Neural crest cell (in vitro differentiated cells): ENCODE results near the gene CLPSL1. TPM values are rescaled to one million over a fixed set of nuclear protein-coding genes. Genes with fewer than 3 reads are reported as not detected.

Experiments
- DNase-seq: peaks from one replicate; pipeline ENCODE4 v3.0.0; 2021; ENCODE audit warnings: low read depth, mixed read lengths, low spot score
- H3K27ac Mint-ChIP-seq: one replicate; pipeline ENCODE4 v1.8.0; 2021; ENCODE audit warnings: mild to moderate bottlenecking, mixed read lengths; ENCODE audit not compliant: unreplicated experiment
- H3K27me3 Mint-ChIP-seq: 2 replicates; pipeline ENCODE4 v1.8.0; 2021; ENCODE audit warnings: low read depth, mild to moderate bottlenecking, mixed read lengths
- H3K36me3 Mint-ChIP-seq: 2 replicates; pipeline ENCODE4 v1.8.0; 2021; ENCODE audit warnings: low read depth, mild to moderate bottlenecking, mixed read lengths
- H3K4me1 Mint-ChIP-seq: 2 replicates; pipeline ENCODE4 v1.8.0; 2021; ENCODE audit warnings: mixed read lengths
- H3K4me3 Mint-ChIP-seq: one replicate; pipeline ENCODE4 v1.8.0; 2021; ENCODE audit warnings: mild to moderate bottlenecking, mixed read lengths
- H3K9me3 Mint-ChIP-seq: 2 replicates; pipeline ENCODE4 v1.8.0; 2021; ENCODE audit warnings: mixed read lengths
- total RNA-seq: library from RNA; stranded (reverse); gene quantifications from 2 replicates; pipeline ENCODE4 v1.2.1, GENCODE V29; 2021
- TF ChIP-seq, protein P1 (sequence below): fragments of 200-600 bp; sonication (generic); conservative IDR thresholded peaks from 2 replicates; pipeline ENCODE4 v1.5.0; 2021; ENCODE audit warnings: antibody characterized with exemption, mild to moderate bottlenecking

CLPSL1 gene
- total RNA-seq, 1 donor from 2014 or later = not detected

- TF ChIP-seq, protein P1, sequence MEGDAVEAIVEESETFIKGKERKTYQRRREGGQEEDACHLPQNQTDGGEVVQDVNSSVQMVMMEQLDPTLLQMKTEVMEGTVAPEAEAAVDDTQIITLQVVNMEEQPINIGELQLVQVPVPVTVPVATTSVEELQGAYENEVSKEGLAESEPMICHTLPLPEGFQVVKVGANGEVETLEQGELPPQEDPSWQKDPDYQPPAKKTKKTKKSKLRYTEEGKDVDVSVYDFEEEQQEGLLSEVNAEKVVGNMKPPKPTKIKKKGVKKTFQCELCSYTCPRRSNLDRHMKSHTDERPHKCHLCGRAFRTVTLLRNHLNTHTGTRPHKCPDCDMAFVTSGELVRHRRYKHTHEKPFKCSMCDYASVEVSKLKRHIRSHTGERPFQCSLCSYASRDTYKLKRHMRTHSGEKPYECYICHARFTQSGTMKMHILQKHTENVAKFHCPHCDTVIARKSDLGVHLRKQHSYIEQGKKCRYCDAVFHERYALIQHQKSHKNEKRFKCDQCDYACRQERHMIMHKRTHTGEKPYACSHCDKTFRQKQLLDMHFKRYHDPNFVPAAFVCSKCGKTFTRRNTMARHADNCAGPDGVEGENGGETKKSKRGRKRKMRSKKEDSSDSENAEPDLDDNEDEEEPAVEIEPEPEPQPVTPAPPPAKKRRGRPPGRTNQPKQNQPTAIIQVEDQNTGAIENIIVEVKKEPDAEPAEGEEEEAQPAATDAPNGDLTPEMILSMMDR = no peak
- peaks cover 9% of the 10 kb centered on the region for H3K27me3 Mint-ChIP-seq
- no peak for DNase-seq
- no peak overlapping the region for H3K4me3 Mint-ChIP-seq
- no peaks in the 10 kb centered on the region for H3K9me3 Mint-ChIP-seq
- H3K27ac Mint-ChIP-seq = no peak overlapping the region
- no peaks in the 10 kb centered on the region for H3K4me1 Mint-ChIP-seq
- H3K36me3 Mint-ChIP-seq = no peaks in the 10 kb centered on the region
Observed at GRCh38 chr6:35811699-35811995, 30.8 kb downstream of the CLPSL1 start.

- Mint-ChIP-seq H3K36me3 (no peaks in the 10 kb centered on the region), H3K27ac (no peak overlapping the region), H3K4me3 (no peak overlapping the region), H3K4me1 (no peaks in the 10 kb centered on the region), H3K9me3 (no peaks in the 10 kb centered on the region), H3K27me3 (no peaks in the 10 kb centered on the region)
- DNase-seq = no peak
- TF ChIP-seq, protein P1 = no peak
Observed at GRCh38 chr6:35817515-35817914, 36.7 kb downstream of the CLPSL1 start.

DNA sequence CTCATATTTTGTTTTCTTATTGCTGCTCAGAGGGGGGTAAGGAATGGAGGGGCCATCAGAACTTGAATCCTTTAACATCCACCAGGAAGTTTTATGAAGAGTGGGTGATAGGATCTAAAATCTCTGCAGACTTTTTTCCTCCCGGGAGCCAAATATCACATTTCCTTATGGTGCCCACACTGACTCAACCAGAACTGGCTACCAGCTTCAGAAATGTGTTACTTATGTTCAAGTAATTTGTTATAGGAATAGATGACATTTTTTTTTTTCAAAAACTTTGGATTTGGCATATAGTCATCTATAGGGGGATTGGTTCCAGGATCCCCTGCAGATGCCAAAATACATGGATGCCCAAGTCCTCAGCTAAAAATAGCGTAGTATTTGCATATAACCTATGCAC lies 42.8 kb downstream of the CLPSL1 start:
- Mint-ChIP-seq H3K4me3 (no peak overlapping the region), H3K4me1 (no peaks in the 10 kb centered on the region), H3K27ac (no peak overlapping the region), H3K27me3 (peaks cover 2% of the 10 kb centered on the region), H3K36me3 (no peaks in the 10 kb centered on the region), H3K9me3 (peaks cover 2% of the 10 kb centered on the region)
- TF ChIP-seq, protein P1 = no peak
- DNase-seq = no peak

DNA sequence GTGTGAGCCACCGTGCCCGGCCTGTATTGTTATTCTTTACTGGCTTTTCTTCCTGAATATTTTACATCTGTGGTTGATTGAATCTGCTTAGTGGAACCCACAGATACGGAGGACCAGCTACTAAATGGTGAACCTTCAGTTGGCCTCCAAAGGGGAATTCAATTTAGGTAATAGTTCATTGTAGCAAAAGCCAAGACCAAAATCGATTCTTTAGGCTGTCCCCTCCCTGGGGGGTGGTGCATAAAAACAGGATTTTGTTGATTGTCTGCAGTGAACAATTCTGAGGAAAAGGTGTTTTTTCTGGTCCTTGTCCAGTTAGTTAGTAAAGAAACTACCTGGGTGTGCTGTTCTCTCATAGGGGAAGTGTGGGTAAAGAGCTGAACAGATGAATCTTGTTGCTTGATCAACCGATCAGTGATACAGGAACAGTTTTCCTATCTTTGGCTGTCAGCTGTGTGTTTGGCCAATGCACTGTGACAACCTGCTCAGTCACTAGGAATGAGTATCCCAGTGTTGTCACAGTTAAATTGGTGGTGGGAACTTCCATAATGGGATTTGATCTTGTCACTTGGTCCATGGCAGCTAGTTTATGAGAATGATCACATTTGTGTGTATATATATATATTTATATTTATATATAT lies 43.9 kb downstream of the CLPSL1 start:
- H3K27ac Mint-ChIP-seq = no peak overlapping the region
- H3K4me3 Mint-ChIP-seq = no peak overlapping the region
- H3K27me3 Mint-ChIP-seq = peaks cover 2% of the 10 kb centered on the region
- H3K36me3 Mint-ChIP-seq = no peaks in the 10 kb centered on the region
- peaks cover 4% of the 10 kb centered on the region for H3K9me3 Mint-ChIP-seq
- no peaks in the 10 kb centered on the region for H3K4me1 Mint-ChIP-seq
- TF ChIP-seq, protein P1 = no peak
- DNase-seq = no peak

DNA sequence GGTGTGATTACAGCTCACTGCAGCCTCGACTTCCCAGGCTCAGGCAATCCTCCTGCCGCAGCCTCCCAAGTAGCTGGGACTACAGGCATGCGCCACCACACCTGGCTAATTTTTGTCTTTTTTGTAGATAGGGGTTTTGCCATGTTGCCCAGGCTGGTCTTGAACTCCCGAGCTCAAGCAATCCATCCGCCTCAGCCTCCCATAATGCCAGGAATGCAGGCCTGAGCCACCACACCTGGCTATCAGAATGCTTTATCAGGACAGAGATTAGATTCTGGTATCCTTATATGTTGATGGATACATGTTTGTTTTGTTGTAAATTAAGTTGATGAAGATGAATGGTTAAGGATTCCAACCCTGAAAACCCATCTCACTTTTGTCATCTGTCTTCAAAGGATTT lies 48.5 kb downstream of the CLPSL1 start:
- peaks cover 2% of the 10 kb centered on the region for H3K36me3 Mint-ChIP-seq
- H3K4me1 Mint-ChIP-seq = no peaks in the 10 kb centered on the region
- H3K27ac Mint-ChIP-seq = no peak overlapping the region
- DNase-seq = no peak
- TF ChIP-seq, protein P1 = no peak
- peaks cover 2% of the 10 kb centered on the region for H3K27me3 Mint-ChIP-seq
- H3K9me3 Mint-ChIP-seq = peaks cover 4% of the 10 kb centered on the region
- no peak overlapping the region for H3K4me3 Mint-ChIP-seq
